SK-N-SH (cell line): Measurements from ENCODE around the gene GRM8.

Experiments used
- CHD2 ChIP-seq: fragments of 150-350 bp; IDR thresholded peaks from 2 replicates; pipeline ENCODE4 v1.6.1; 2018; ENCODE audit warnings: low read length; ENCODE audit not compliant: partially characterized antibody
- EP300 ChIP-seq, 2 experiments: IDR thresholded peaks; 2 replicates each; pipeline versions ENCODE4 v1.4.0 to v1.6.1; 2012; ENCODE audit warnings: borderline replicate concordance in 1 of 2, low read depth in 1 of 2, low read length in 1 of 2
- FOXM1 ChIP-seq: IDR thresholded peaks from 2 replicates; pipeline ENCODE4 v1.4.0; 2012; ENCODE audit warnings: low read depth, mild to moderate bottlenecking
- POLR2AphosphoS5 ChIP-seq: IDR thresholded peaks from 2 replicates; pipeline ENCODE4 v1.6.1; 2012; ENCODE audit warnings: low read depth, low read length
- RAD21 ChIP-seq: IDR thresholded peaks from 2 replicates; pipeline ENCODE4 v1.6.1; 2012; ENCODE audit warnings: mild to moderate bottlenecking, low read length
- TF ChIP-seq, protein P1 (sequence below): IDR thresholded peaks from 2 replicates; pipeline ENCODE4 v1.4.0; 2012; ENCODE audit warnings: low read depth, borderline replicate concordance
- TF ChIP-seq, protein P2 (sequence below): fragments of 200-600 bp; sonication (generic); IDR thresholded peaks from 2 replicates; pipeline ENCODE4 v1.6.1; 2017; ENCODE audit warnings: antibody characterized with exemption, mild to moderate bottlenecking, moderate library complexity
- TF ChIP-seq, protein P3 (sequence below): IDR thresholded peaks from 2 replicates; pipeline ENCODE4 v1.4.0; 2012; ENCODE audit warnings: low read depth, borderline replicate concordance
- TF ChIP-seq, protein P4 (sequence below): IDR thresholded peaks from 2 replicates; pipeline ENCODE4 v1.4.0; 2012; ENCODE audit warnings: low read depth

DNA sequence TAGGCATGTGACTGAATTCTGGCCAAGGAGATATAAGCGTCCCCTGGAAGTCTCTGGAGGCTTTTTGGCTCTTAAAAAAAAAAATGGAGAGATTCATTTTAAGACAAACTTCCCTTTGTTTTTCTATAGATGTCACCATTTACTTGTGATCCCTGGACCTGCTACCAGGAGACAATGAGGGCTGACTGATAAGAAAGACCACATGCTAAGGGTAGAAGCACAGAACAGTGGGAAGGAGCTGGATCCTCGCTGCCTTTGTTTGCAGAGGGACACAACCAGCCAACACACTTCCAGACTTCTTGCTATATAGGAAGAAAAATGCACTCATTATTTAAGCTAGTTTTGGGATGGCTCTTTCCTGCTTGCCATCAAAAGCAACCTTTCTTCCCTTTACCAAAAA lies 172.2 kb downstream of the GRM8 start:
- TF ChIP-seq, protein P1, sequence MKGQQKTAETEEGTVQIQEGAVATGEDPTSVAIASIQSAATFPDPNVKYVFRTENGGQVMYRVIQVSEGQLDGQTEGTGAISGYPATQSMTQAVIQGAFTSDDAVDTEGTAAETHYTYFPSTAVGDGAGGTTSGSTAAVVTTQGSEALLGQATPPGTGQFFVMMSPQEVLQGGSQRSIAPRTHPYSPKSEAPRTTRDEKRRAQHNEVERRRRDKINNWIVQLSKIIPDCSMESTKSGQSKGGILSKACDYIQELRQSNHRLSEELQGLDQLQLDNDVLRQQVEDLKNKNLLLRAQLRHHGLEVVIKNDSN, result no peak
- TF ChIP-seq, protein P2, sequence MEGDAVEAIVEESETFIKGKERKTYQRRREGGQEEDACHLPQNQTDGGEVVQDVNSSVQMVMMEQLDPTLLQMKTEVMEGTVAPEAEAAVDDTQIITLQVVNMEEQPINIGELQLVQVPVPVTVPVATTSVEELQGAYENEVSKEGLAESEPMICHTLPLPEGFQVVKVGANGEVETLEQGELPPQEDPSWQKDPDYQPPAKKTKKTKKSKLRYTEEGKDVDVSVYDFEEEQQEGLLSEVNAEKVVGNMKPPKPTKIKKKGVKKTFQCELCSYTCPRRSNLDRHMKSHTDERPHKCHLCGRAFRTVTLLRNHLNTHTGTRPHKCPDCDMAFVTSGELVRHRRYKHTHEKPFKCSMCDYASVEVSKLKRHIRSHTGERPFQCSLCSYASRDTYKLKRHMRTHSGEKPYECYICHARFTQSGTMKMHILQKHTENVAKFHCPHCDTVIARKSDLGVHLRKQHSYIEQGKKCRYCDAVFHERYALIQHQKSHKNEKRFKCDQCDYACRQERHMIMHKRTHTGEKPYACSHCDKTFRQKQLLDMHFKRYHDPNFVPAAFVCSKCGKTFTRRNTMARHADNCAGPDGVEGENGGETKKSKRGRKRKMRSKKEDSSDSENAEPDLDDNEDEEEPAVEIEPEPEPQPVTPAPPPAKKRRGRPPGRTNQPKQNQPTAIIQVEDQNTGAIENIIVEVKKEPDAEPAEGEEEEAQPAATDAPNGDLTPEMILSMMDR, result no peak
- TF ChIP-seq, protein P3, sequence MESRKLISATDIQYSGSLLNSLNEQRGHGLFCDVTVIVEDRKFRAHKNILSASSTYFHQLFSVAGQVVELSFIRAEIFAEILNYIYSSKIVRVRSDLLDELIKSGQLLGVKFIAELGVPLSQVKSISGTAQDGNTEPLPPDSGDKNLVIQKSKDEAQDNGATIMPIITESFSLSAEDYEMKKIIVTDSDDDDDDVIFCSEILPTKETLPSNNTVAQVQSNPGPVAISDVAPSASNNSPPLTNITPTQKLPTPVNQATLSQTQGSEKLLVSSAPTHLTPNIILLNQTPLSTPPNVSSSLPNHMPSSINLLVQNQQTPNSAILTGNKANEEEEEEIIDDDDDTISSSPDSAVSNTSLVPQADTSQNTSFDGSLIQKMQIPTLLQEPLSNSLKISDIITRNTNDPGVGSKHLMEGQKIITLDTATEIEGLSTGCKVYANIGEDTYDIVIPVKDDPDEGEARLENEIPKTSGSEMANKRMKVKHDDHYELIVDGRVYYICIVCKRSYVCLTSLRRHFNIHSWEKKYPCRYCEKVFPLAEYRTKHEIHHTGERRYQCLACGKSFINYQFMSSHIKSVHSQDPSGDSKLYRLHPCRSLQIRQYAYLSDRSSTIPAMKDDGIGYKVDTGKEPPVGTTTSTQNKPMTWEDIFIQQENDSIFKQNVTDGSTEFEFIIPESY, result no peak
- TF ChIP-seq, protein P4, sequence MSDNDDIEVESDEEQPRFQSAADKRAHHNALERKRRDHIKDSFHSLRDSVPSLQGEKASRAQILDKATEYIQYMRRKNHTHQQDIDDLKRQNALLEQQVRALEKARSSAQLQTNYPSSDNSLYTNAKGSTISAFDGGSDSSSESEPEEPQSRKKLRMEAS, result no peak
- TF ChIP-seq RAD21, result no peak
- TF ChIP-seq EP300 (IDR thresholded peaks at IDR 0.05; ENCODE audit: borderline replicate concordance in 1 of 2, low read depth in 1 of 2, low read length in 1 of 2), result no peak
- TF ChIP-seq FOXM1, result no peak
- TF ChIP-seq POLR2AphosphoS5, result no peak
- TF ChIP-seq CHD2, result no peak
